Hepatocyte (in vitro differentiated cells): ENCODE data around the gene CHD5.

Experiments used
- EZH2 ChIP-seq: fragments of 200-600 bp; sonication (generic); IDR thresholded peaks from 2 replicates; pipeline ENCODE4 v1.6.1; 2016; ENCODE audit warnings: antibody characterized with exemption, mild to moderate bottlenecking, borderline replicate concordance
- EZH2phosphoT487 ChIP-seq: fragments of 200-600 bp; sonication (generic); IDR thresholded peaks from one replicate; pipeline ENCODE4 v1.6.1; 2018; ENCODE audit warnings: antibody characterized with exemption, mild to moderate bottlenecking, low read depth, moderate library complexity; ENCODE audit not compliant: unreplicated experiment, severe bottlenecking
- TF ChIP-seq, protein P1 (sequence below): fragments of 200-600 bp; sonication (generic); IDR thresholded peaks from 2 replicates; pipeline ENCODE4 v1.5.1; 2016; ENCODE audit warnings: antibody characterized with exemption, mild to moderate bottlenecking; ENCODE audit not compliant: poor library complexity

DNA sequence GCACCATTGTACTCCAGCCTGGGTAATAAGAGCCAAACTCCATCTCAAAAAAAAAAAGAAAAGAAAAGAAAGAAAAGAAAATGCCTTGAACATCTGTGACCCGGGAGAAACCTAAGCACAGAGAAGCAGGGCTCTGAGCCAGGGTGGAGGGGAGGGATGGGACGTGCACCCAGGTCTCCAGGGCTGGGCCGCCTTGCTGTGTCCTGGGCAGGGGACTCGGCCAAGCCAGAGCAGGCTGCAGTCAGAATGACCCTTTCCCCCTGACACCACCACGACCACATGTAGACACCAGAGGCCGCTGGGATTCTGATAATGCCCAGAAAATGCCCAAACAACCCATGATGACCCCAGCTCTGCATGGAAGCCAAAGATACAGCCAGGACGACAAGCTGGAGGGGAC, 17.8 kb downstream of the CHD5 start:
- no peak for TF ChIP-seq EZH2
- TF ChIP-seq, protein P1, sequence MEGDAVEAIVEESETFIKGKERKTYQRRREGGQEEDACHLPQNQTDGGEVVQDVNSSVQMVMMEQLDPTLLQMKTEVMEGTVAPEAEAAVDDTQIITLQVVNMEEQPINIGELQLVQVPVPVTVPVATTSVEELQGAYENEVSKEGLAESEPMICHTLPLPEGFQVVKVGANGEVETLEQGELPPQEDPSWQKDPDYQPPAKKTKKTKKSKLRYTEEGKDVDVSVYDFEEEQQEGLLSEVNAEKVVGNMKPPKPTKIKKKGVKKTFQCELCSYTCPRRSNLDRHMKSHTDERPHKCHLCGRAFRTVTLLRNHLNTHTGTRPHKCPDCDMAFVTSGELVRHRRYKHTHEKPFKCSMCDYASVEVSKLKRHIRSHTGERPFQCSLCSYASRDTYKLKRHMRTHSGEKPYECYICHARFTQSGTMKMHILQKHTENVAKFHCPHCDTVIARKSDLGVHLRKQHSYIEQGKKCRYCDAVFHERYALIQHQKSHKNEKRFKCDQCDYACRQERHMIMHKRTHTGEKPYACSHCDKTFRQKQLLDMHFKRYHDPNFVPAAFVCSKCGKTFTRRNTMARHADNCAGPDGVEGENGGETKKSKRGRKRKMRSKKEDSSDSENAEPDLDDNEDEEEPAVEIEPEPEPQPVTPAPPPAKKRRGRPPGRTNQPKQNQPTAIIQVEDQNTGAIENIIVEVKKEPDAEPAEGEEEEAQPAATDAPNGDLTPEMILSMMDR: no peak
- TF ChIP-seq EZH2phosphoT487: no peak
